ENCODE data around the gene VEPH1. TPM values are rescaled to one million over a fixed set of nuclear protein-coding genes. Genes with fewer than 3 reads are reported as not detected.

VEPH1 gene
- polyA plus RNA-seq, 1 of the 3 experiments (the other 2 are of a cell fraction) = 6.0 TPM

- Histone ChIP-seq H3K4me3 (ENCODE audit: low read depth in 2 of 2, low read length in 1 of 2) (no peak overlapping the region), H3F3A (replicated peaks; ENCODE audit: insufficient read depth) (peaks cover 10% of the 10 kb centered on the region), H3K9me3 (no peaks in the 10 kb centered on the region), H3K27me3 (ENCODE audit: insufficient read depth) (no peaks in the 10 kb centered on the region), H3K79me2 (ENCODE audit: insufficient read depth) (no peaks in the 10 kb centered on the region), H3K27ac (ENCODE audit: low read depth in 2 of 2, low read length in 1 of 2) (peak overlapping the region in 1 of 2 experiments; percentile 3; a peak in 1 of 4 replicates), H2AFZ (ENCODE audit: low read depth) (no peak overlapping the region), H4K20me1 (ENCODE audit: insufficient read depth) (no peaks in the 10 kb centered on the region), H3K9me2 (no peaks in the 10 kb centered on the region), H3K4me2 (no peak overlapping the region), H3K9ac (no peak overlapping the region), H3K36me3 (replicated peaks in 1 of 2; ENCODE audit: control insufficient read depth in 1 of 2, insufficient read depth in 2 of 2, low read length in 1 of 2) (peaks cover 0 to 5% of the 10 kb centered on the region in 2 experiments), H3K4me1 (ENCODE audit: control insufficient read depth in 1 of 2, insufficient read depth in 2 of 2, low read depth in 1 of 2, low read length in 1 of 2) (peaks cover 0 to 10% of the 10 kb centered on the region in 2 experiments; a peak in 1 of 4 replicates)
- TF ChIP-seq GABPA (IDR thresholded peaks at IDR 0.05; ENCODE audit: low read depth) = no peak
- TF ChIP-seq, protein P1, sequence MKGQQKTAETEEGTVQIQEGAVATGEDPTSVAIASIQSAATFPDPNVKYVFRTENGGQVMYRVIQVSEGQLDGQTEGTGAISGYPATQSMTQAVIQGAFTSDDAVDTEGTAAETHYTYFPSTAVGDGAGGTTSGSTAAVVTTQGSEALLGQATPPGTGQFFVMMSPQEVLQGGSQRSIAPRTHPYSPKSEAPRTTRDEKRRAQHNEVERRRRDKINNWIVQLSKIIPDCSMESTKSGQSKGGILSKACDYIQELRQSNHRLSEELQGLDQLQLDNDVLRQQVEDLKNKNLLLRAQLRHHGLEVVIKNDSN (IDR thresholded peaks at IDR 0.05; ENCODE audit: borderline replicate concordance, low read depth) = no peak
- no peak for TF ChIP-seq JUND (IDR thresholded peaks at IDR 0.05)
- no peak for TF ChIP-seq NFIC (IDR thresholded peaks at IDR 0.05; ENCODE audit: borderline replicate concordance)
- no peak for TF ChIP-seq MAX (IDR thresholded peaks at IDR 0.05; ENCODE audit: low read depth)
- TF ChIP-seq NRF1 (IDR thresholded peaks at IDR 0.05; ENCODE audit: low read depth, low read length) = no peak
- no peak for TF ChIP-seq GATA2 (CRISPR knock-in tag; IDR thresholded peaks at IDR 0.05)
- TF ChIP-seq, protein P2, sequence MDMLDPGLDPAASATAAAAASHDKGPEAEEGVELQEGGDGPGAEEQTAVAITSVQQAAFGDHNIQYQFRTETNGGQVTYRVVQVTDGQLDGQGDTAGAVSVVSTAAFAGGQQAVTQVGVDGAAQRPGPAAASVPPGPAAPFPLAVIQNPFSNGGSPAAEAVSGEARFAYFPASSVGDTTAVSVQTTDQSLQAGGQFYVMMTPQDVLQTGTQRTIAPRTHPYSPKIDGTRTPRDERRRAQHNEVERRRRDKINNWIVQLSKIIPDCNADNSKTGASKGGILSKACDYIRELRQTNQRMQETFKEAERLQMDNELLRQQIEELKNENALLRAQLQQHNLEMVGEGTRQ (IDR thresholded peaks at IDR 0.05; ENCODE audit: borderline replicate concordance, low read depth, low read length) = no peak
- TF ChIP-seq YY1 (IDR thresholded peaks at IDR 0.05; ENCODE audit: low read depth) = no peak
- no peak for TF ChIP-seq PBX3 (IDR thresholded peaks at IDR 0.05)
- TF ChIP-seq FOXM1 (IDR thresholded peaks at IDR 0.05; ENCODE audit: low read depth) = no peak
- TF ChIP-seq TAF1 (IDR thresholded peaks at IDR 0.05; ENCODE audit: borderline replicate concordance, low read depth, low read length) = no peak
- TF ChIP-seq RXRA (IDR thresholded peaks at IDR 0.05; ENCODE audit: borderline replicate concordance, low read depth) = no peak
- no peak for TF ChIP-seq MXI1 (IDR thresholded peaks at IDR 0.05; ENCODE audit: low read depth, low read length)
- TF ChIP-seq SIN3A (IDR thresholded peaks at IDR 0.05; ENCODE audit: borderline replicate concordance, low read depth, low read length) = no peak
- no peak for TF ChIP-seq RAD21 (IDR thresholded peaks at IDR 0.05; ENCODE audit: low read length)
- TF ChIP-seq TCF12 (IDR thresholded peaks at IDR 0.05) = no peak
- ChIA-PET POLR2A (no interaction called here), CTCF (interaction anchor here (1.1 kb wide), 1 partner anchor 21 kb away, joined by 3 read pairs; no protein-coding TSS in a partner anchor)
- no peak for DNase-seq
Measured at GRCh38 chr3:157423337-157423736, 79.9 kb downstream of the VEPH1 start.

Data from SK-N-SH (cell line).